ENCODE measurements around the gene GAS2L1.
A peak's percentile ranks its signal among the peaks of the same experiment; 100 is the strongest.

GAS2L1 gene

DNA sequence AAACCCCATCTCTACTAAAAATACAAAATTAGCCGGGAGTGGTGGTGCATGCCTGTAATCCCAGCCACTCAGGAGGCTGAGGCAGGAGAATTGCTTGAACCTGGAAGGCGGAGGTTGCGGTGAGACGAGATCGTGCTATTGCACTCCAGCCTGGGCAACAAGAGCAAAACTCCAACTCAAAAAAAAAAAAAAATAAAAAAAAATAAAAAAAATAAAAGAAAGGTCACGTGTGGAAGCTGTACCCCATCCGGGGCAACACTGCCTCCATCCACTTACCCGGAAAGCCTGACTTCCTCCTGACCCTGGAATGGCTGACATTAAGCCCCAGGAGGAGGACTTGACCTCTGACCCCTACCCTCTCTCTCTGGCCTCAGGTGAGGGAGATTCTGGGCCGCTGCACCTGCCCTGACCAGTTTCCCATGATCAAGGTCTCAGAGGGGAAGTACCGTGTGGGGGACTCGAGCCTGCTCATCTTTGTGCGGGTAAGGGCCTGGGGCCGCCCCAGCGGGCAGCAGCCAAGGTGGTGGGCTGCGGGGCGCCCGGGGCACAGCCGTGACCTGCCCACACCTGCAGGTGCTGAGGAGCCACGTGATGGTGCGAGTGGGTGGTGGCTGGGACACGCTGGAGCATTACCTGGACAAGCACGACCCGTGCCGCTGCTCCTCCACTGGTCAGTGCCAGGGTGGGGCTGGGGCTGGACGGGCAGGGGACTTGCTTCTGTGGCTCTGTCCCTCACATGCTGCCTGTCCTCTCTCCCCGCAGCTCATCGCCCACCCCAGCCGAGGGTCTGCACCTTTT lies 3.8 kb downstream of the GAS2L1 start:
- no peak for DNase-seq

- peak; percentile 97 for DNase-seq
Measured at GRCh38 chr22:29310863-29311339, 4.5 kb downstream of the GAS2L1 start.

- DNase-seq, result no peak
Measured at GRCh38 chr22:29311464-29312217, 5.2 kb downstream of the GAS2L1 start.

GRCh38 chr22:29312218-29313125 lies 6.0 kb downstream of the GAS2L1 start:
- no peak for DNase-seq

- DNase-seq, result no peak
Measured at GRCh38 chr22:29313126-29313575, 6.7 kb downstream of the GAS2L1 start.

DNA sequence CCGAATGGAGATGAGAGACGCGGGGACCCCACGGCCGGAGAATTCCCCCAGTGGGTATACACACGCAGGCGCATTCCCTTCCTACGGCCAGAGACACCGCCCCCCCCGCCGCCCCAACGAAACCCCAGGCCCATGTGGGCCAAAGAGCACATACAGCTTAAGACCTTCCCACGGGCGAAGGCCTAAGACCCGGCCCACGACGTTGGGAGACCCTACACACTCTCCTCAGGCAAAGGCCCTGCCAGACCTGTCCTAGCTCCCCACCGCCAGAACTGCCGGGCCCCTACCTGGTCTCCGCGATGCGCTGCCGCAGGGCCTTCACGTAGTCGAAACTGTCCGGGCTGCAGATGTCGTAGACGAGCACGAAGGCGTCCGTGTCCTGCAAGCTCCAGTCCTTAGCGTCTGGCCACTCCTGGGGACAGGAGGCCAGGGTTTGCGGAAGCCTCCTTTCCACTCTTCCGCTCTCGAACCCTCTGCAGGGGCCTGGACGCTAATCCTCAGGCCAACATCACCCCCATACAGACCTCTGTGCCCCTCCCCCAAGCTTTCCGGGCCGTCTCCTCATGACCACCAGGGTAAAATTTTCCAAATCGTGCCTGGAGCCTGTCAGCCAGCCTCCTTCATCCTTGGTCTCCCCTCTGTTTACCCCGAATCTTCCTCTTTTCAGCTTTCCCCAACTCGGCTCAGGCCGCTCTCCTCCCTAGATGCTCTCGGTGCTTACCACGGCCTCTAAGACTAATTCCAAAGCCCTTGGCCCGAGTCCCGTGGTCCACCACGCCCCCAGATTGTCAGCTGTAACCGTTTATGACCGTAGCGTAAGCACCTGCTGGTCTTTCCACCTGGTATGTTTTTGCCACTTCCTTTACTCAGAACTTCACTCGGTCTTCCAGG lies 7.4 kb downstream of the GAS2L1 start:
- no peak for DNase-seq

- DNase-seq, result no peak
Measured at GRCh38 chr22:29314537-29315285, 8.3 kb downstream of the GAS2L1 start.

DNA sequence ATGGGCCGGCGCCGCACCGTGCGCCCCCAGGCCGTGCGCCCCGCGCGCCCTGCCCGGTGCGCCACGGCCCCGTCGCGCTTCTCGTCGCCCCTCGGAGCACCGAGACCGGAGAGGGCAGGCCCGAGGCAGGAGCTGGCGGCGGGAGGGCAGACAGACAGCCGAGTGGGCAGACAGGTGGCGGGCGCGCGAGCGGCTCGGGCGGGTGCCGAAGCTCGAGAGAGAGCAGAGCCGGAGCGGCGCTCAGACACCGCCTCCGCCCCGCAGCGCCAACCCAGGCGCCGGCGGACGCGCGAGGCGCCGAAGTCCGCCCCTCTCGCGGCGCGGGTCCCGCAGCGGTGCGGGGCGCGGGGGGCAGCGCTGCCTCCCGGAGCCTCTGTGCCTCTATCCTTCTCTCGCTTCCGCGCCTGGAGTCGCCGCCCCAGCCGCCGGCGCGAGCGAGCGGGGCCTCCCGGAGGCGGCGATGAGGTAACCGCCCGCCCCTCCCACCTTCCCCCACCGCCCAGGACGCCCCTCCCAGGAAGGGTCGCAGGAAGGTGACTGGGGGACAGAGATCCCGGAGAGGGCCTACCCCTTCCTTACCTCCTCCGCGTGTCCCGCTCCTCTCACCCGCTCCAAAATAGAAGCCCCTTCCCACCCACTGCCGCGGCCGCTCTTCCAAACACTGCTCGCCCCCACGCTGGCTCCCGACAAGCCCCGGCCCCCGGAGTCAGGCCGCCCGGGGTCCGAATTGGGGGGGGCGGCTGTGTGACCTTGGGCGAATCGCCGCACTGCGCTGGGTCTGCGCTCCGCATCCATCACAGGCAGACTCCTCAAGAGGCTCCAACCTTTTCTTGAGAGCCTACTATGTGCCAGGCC lies 9.1 kb downstream of the GAS2L1 start, which contains the start of gene RASL10A:
Gene RASL10A (minus strand): TSS at position 412 of the 855 bp plus-strand sequence. CDS start 451 bp downstream, outside the sequence.
- no peak for DNase-seq

- no peak for DNase-seq
Measured at GRCh38 chr22:29316141-29316828, 9.8 kb downstream of the GAS2L1 start.

DNA sequence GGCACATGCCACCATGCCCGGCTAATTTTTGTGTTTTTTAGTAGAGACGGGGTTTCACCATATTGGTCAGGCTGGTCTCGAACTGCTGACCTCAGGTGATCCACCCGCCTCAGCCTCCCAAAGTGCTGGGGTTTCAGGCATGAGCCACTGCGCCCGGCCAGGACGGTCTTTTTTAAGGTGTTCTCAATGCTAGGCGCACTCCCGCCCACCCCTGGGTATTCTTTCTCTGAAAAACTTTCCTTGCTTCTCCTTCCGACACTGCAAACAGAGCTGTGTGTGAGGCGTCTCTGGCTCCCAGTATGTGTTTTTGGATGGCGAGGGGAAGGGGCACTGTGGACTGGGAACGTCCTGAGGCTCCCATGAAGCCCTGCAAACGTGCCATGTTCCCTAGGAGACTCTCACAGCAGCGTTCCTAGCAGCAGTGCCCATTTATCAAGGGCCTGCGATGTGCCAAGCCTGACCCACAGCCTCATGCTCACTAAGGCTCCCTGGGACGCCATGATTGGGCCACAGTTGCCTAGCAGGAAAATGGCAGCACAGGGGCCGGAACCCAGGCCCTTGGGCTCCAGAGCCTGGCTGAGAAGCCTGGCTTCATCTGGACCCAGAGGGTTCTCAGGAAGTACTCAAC lies 11.5 kb downstream of the GAS2L1 start:
- no peak for DNase-seq

- no peak for DNase-seq
Measured at GRCh38 chr22:29319072-29319471, 12.6 kb downstream of the GAS2L1 start.

DNA sequence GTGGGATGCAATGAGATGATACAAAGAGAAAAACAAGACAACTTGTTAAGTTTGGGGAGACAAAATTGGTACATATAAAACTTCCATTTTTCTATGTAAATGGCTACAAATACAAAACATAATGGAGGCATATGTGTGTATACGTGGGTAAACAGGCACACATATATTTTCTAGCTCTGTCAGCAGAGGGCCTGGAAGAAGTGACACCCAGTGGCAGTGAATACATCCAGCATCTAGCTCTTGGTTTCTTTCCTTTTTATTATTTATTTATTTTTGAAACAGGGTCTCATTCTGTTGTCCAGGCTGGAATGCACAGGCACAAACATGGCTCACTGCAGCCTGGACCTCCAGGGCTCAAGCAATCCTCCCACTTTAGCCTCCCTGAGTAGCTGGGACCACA lies 14.1 kb downstream of the GAS2L1 start:
- no peak for DNase-seq

DNA sequence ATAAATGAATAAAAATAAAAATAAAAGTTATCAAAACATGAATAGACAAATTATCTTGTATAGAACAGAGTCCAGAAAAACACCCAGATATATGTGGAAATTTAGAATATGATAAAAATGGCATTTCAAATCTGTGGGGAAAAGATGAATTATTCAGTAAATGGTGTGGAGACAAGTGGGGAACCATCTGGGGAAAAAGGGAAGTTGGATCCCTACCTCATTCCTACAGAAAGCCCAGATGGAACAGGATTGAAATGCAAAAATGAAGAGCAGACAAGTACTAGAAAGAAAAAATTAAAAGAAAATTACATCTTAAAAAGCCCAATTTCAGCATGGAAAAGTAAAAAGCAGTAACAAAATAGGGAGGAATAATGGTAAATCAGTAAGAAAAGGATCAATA lies 17.2 kb downstream of the GAS2L1 start:
- no peak for DNase-seq

DNA sequence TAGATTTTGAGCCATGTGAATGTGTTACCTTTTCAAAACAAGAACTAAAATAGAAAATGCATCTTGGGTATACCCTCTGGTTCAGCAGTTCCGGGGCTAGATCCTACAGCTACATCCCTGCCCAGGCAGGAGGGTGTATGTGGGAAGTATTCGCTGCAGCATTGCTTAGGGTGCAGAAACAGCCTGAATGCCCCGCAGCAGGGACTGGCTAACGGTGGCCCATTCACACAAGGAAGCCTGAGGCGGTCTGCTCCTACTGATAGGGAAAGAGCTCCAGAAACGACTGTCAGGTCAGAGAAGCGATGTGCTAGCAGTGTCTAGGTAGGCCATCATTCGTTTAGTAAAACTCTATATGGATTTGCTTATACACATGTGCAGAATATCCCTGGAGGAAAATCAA lies 18.9 kb downstream of the GAS2L1 start:
- no peak for DNase-seq

- DNase-seq, result no peak
Measured at GRCh38 chr22:29325785-29326315, 19.4 kb downstream of the GAS2L1 start.

GRCh38 chr22:29326481-29326880 lies 20.0 kb downstream of the GAS2L1 start:
- DNase-seq, result no peak

- DNase-seq, result no peak
Measured at GRCh38 chr22:29327089-29327764, 20.8 kb downstream of the GAS2L1 start.

GRCh38 chr22:29328055-29328454 lies 21.6 kb downstream of the GAS2L1 start:
- DNase-seq, result no peak

Measured in EL (cell line).